ENCODE results near the gene IFI44. TPM values are rescaled to one million over a fixed set of nuclear protein-coding genes. Genes with fewer than 3 reads are reported as not detected.

The IFI44 gene
- total and polyA plus RNA-seq, 9 donors = 6.7 to 10.4 (median 8.0) TPM

GRCh38 chr1:78690516-78690915 is 40.9 kb downstream of the IFI44 start:
- DNase-seq = no peak
- H3K27me3 ChIP-seq (ENCODE audit: control insufficient read depth, insufficient read depth, low read length) = no peaks in the 10 kb centered on the region
- H3K4me3 ChIP-seq (ENCODE audit: low read length) = no peak overlapping the region
- 90% methylated on average over 3 of the region's 3 CpGs for WGBS (ENCODE audit: insufficient coverage)
- no peaks in the 10 kb centered on the region for H3K9me3 ChIP-seq (replicated peaks; ENCODE audit: control insufficient read depth, low read depth, low read length)
- H3K4me1 ChIP-seq (ENCODE audit: control insufficient read depth, insufficient read depth, low read length) = no peaks in the 10 kb centered on the region
- no peak overlapping the region for H3K27ac ChIP-seq (ENCODE audit: low read length)
- no peaks in the 10 kb centered on the region for H3K36me3 ChIP-seq (ENCODE audit: control insufficient read depth, insufficient read depth, low read length)

DNA sequence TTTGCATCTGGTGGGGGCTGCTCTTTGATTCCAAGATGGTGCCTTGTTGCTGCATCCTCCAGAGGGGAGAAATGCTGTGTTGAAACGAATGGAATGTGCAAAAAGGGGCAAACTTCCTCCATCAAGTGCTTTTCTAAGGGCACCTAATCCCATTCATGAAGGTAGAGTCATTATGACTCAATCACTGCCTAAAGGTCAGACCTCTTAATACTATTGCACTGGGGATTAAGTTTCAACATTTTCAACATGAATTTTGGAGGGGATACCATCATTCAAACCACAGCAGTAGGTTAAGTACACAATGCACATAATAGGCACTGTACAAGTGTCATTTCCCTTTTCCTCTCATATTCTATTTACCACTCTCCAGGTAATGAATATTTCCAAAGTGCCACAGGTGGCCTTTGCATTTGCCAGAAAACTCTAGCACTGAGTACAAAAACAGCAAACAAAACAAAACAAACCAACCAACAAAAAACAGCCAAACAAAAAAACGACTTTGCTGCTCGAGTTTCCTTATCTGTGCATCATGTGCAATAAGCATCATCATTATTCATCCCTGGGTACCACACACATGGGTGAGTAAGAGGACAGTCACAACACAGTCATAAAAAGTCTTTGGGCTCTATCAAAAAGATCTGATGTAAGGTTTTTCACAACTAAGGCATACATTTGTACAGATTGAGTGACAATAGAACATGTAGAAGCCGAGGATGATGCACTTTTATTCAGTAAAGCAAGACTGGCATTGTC is 42.5 kb downstream of the IFI44 start:
- DNase-seq = no peak
- 100% methylated on average over 1 of the region's 4 CpGs for WGBS (ENCODE audit: insufficient coverage)
- Histone ChIP-seq H3K36me3 (ENCODE audit: control insufficient read depth, insufficient read depth, low read length) (no peaks in the 10 kb centered on the region), H3K4me1 (ENCODE audit: control insufficient read depth, insufficient read depth, low read length) (no peaks in the 10 kb centered on the region), H3K27ac (ENCODE audit: low read length) (no peak overlapping the region), H3K27me3 (ENCODE audit: control insufficient read depth, insufficient read depth, low read length) (no peaks in the 10 kb centered on the region), H3K4me3 (ENCODE audit: low read length) (no peak overlapping the region), H3K9me3 (replicated peaks; ENCODE audit: control insufficient read depth, low read depth, low read length) (no peaks in the 10 kb centered on the region)

DNA sequence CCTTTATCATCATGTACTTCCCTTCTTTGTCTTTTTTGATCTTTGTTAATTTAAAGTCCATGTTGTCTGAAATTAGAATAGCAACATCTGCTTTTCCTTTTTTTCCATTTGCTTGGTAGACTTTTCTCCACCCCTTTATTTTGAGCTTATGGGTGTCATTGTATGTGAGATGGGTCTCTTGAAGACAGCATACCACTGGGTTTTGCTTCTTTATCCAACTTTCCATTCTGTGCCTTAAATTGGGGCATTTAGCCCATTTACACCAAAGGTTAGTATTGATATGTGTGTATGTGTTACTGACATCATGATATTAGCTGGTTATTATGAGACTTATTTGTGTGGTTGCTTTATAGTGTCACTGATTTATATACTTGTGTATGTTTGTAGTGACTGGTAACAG is 50.2 kb downstream of the IFI44 start:
- H3K4me3 ChIP-seq (ENCODE audit: low read length) = no peak overlapping the region
- H3K27me3 ChIP-seq (ENCODE audit: control insufficient read depth, insufficient read depth, low read length) = no peaks in the 10 kb centered on the region
- no peak for DNase-seq
- no peaks in the 10 kb centered on the region for H3K4me1 ChIP-seq (ENCODE audit: control insufficient read depth, insufficient read depth, low read length)
- no peaks in the 10 kb centered on the region for H3K36me3 ChIP-seq (ENCODE audit: control insufficient read depth, insufficient read depth, low read length)
- no peak overlapping the region for H3K27ac ChIP-seq (ENCODE audit: low read length)
- no peaks in the 10 kb centered on the region for H3K9me3 ChIP-seq (replicated peaks; ENCODE audit: control insufficient read depth, low read depth, low read length)

DNA sequence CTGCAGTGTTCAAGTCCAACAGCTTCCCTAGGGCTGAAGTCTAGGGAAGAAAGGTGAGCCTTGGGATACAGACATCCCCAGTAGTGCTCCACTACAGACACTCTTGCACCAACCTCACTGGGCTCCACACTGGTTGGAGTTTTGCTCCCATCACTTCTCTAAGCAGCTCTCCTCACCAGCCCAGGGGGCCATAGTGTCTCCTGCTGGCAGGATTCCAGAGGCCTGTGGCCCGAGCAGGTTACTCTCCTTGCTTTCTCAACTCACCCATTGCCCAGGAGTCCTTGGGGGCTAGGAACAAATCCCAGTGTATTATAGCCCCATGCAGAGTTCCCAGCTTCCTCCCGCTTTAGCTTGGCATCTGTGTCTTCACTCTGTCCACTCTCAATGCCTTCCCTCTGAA is 52.8 kb downstream of the IFI44 start:
- no peak overlapping the region for H3K4me3 ChIP-seq (ENCODE audit: low read length)
- no peak for DNase-seq
- no peaks in the 10 kb centered on the region for H3K9me3 ChIP-seq (replicated peaks; ENCODE audit: control insufficient read depth, low read depth, low read length)
- H3K27ac ChIP-seq (ENCODE audit: low read length) = no peak overlapping the region
- no peaks in the 10 kb centered on the region for H3K36me3 ChIP-seq (ENCODE audit: control insufficient read depth, insufficient read depth, low read length)
- no peaks in the 10 kb centered on the region for H3K27me3 ChIP-seq (ENCODE audit: control insufficient read depth, insufficient read depth, low read length)
- 77% methylated on average over 2 of the region's 2 CpGs for WGBS (ENCODE audit: insufficient coverage)
- H3K4me1 ChIP-seq (ENCODE audit: control insufficient read depth, insufficient read depth, low read length) = no peaks in the 10 kb centered on the region

GRCh38 chr1:78703806-78704205 is 54.2 kb downstream of the IFI44 start:
- Histone ChIP-seq H3K27me3 (ENCODE audit: control insufficient read depth, insufficient read depth, low read length) (no peaks in the 10 kb centered on the region), H3K36me3 (ENCODE audit: control insufficient read depth, insufficient read depth, low read length) (no peaks in the 10 kb centered on the region), H3K9me3 (replicated peaks; ENCODE audit: control insufficient read depth, low read depth, low read length) (no peaks in the 10 kb centered on the region), H3K4me1 (ENCODE audit: control insufficient read depth, insufficient read depth, low read length) (no peaks in the 10 kb centered on the region), H3K4me3 (ENCODE audit: low read length) (no peak overlapping the region), H3K27ac (ENCODE audit: low read length) (no peak overlapping the region)
- WGBS (ENCODE audit: insufficient coverage) = 100% methylated on average over 2 of the region's 4 CpGs
- DNase-seq = no peak

DNA sequence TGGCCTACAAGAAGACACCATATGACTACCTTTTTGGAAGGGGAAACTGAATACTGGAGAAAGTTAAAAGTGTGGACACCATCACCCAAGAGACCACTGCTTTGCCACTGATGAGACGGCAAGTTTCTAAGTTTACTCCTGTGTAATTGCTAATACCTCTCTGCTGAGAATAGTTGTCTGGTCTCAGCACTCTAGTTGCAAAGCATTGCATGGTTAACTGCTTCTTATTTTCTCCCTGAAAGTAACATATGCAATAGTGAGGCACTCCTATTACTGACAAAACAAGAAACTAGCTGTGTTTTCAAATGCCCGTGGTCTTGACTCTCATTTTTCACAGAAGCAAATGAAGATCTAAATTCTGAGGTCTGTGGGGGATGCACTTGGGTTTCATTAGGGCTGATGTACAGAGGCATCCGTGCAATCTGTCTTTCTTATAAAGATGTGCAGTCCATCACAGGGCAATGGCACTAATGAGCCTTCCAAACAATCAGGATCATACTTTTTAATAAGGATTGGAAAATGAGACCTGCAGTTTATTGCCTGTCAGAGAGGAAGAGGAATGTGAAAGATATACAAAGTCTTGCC is 62.9 kb downstream of the IFI44 start:
- Histone ChIP-seq H3K36me3 (ENCODE audit: control insufficient read depth, insufficient read depth, low read length) (no peaks in the 10 kb centered on the region), H3K27me3 (ENCODE audit: control insufficient read depth, insufficient read depth, low read length) (no peaks in the 10 kb centered on the region), H3K9me3 (replicated peaks; ENCODE audit: control insufficient read depth, low read depth, low read length) (no peaks in the 10 kb centered on the region), H3K4me1 (ENCODE audit: control insufficient read depth, insufficient read depth, low read length) (no peaks in the 10 kb centered on the region), H3K27ac (ENCODE audit: low read length) (no peak overlapping the region), H3K4me3 (ENCODE audit: low read length) (no peak overlapping the region)
- DNase-seq = no peak
- no CpG with 5 or more reads among the region's 3 CpGs for WGBS (ENCODE audit: insufficient coverage)

DNA sequence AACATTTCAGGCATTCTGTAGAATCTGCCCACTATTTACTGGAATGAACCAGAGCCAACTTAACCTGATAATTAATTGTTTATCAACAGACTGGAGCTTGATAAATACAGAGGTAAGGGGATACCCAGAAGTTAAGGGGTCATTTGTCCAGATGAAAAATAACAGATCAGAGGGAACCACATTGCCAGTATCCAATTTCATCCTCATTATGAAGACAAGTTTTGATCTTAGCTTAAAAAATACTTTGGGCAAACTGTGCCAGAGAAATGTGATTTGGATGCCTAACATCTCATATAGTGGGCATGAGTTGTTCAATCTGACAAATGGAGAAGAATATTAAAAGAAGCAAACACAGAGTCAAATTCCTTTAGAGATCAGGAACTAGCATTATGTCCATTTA is 63.7 kb downstream of the IFI44 start:
- Histone ChIP-seq H3K36me3 (ENCODE audit: control insufficient read depth, insufficient read depth, low read length) (no peaks in the 10 kb centered on the region), H3K4me3 (ENCODE audit: low read length) (no peak overlapping the region), H3K4me1 (ENCODE audit: control insufficient read depth, insufficient read depth, low read length) (no peaks in the 10 kb centered on the region), H3K27me3 (ENCODE audit: control insufficient read depth, insufficient read depth, low read length) (no peaks in the 10 kb centered on the region), H3K27ac (ENCODE audit: low read length) (no peak overlapping the region), H3K9me3 (replicated peaks; ENCODE audit: control insufficient read depth, low read depth, low read length) (no peaks in the 10 kb centered on the region)
- no peak for DNase-seq

Other genes starting within 250 kb of the IFI44 start
- gene PTGFR, start 158.9 kb upstream of the IFI44 start, total RNA-seq = 24.1 TPM
- 10 to 100 TPM; 16.1 to 53.1 (median 23.1) TPM for gene PTGFR, start 158.9 kb upstream of the IFI44 start, polyA plus RNA-seq (ENCODE audit: insufficient read depth in 1 of 8, insufficient read length in 8 of 8, low replicate concordance in 1 of 8)
- gene IFI44L, start 29.4 kb upstream of the IFI44 start, total RNA-seq = 2.6 TPM
- 1 to 10 TPM in 7 of 8 donors, under 1 TPM in 1; 0.84 to 2.2 (median 1.6) TPM for gene IFI44L, start 29.4 kb upstream of the IFI44 start, polyA plus RNA-seq (ENCODE audit: insufficient read depth in 1 of 8, insufficient read length in 8 of 8, low replicate concordance in 1 of 8)